HCT116 (cell line): ENCODE data around the gene EEA1. TPM values are rescaled to one million over a fixed set of nuclear protein-coding genes. Genes with fewer than 3 reads are reported as not detected.

Source experiments
- ATAC-seq: fragments of 200-7000 bp; cut with Tn5 transposase; 2 replicates; pipeline ENCODE4 v1.9.1; 2020; ENCODE audit warnings: mild to moderate bottlenecking, moderate library complexity
- BruUV-seq: library from RNA; stranded (reverse); fragments of 400-500 nt; replicated peaks from 2 replicates; lab custom pipeline; 2021; lab: Mats Ljungman, UMichigan
- CTCF ChIA-PET: fragments of 300-600 bp; sonication (Branson Sonifier 250); formaldehyde crosslinking; loops from one replicate; lab custom pipeline; 2021; ENCODE audit warnings: antibody characterized with exemption; lab: Charles Lee
- POLR2A ChIA-PET: fragments of 300-600, 350-600 bp; sonication (Branson Sonifier 250); formaldehyde crosslinking; loops from one replicate; lab custom pipeline; 2021; ENCODE audit warnings: antibody characterized with exemption; lab: Charles Lee
- RAD21 ChIA-PET, 2 experiments: fragments of 300-600 bp; sonication (Branson Sonifier 250); formaldehyde crosslinking; loops; one replicate each; lab custom pipeline; 2023; ENCODE audit warnings: low total read pairs in 2 of 2; ENCODE audit not compliant: uncharacterized antibody in 2 of 2, unreplicated experiment in 2 of 2, low non-redundant PET in 1 of 2; lab: Charles Lee
- DNase-seq: peaks from one replicate; pipeline ENCODE4 v3.0.0-alpha.2; 2010; ENCODE audit warnings: low read depth, low spot score
- H2AFZ ChIP-seq: fragments of 200-600 bp; shearing (Covaris generic), sonication (generic); 2 replicates; pipeline ENCODE4 v1.6.1; 2017; ENCODE audit warnings: low read depth, mixed run types, mixed read lengths, antibody characterized with exemption, low read length; ENCODE audit not compliant: poor library complexity, severe bottlenecking
- H3K27ac ChIP-seq: 2 replicates; pipeline ENCODE4 v1.5.1; 2012; ENCODE audit warnings: low read depth, low read length
- H3K27me3 ChIP-seq: fragments of 200-600 bp; sonication (generic); 2 replicates; pipeline ENCODE4 v1.6.1; 2016; ENCODE audit warnings: mixed run types, low read length, mixed read lengths; ENCODE audit not compliant: insufficient read depth
- H3K36me3 ChIP-seq, 2 experiments: fragments of 200-500 bp in 1 of 2; fragments of 200-600 bp in 1 of 2; sonication (Bioruptor generic) in 1 of 2; sonication (generic) in 1 of 2; 2 replicates each; pipeline versions ENCODE4 v1.5.1 to v1.6.1; 2014 to 2016; ENCODE audit warnings: low read length in 2 of 2, inconsistent platforms in 1 of 2, mixed read lengths in 1 of 2, mixed run types in 1 of 2; ENCODE audit not compliant: insufficient read depth in 2 of 2, control insufficient read depth in 1 of 2
- H3K4me1 ChIP-seq, 2 experiments: fragments of 200-600 bp in 1 of 2; sonication (generic) in 1 of 2; 2 replicates each; pipeline versions ENCODE4 v1.5.1 to v1.6.1; 2012 to 2017; ENCODE audit warnings: low read length in 2 of 2, inconsistent platforms in 1 of 2, mild to moderate bottlenecking in 1 of 2, mixed read lengths in 1 of 2, mixed run types in 1 of 2, moderate library complexity in 1 of 2; ENCODE audit not compliant: insufficient read depth in 2 of 2, control insufficient read depth in 1 of 2
- H3K4me2 ChIP-seq: fragments of 200-600 bp; sonication (generic); 2 replicates; pipeline ENCODE4 v1.6.1; 2017; ENCODE audit warnings: mixed run types, low read length, mixed read lengths
- H3K4me3 ChIP-seq, 2 experiments: fragments of 200-600 bp in 1 of 2; sonication (generic) in 1 of 2; replicated peaks in 1 of 2; 2 replicates each; pipeline ENCODE4 v1.5.1; 2011 to 2016; ENCODE audit warnings: low read length in 2 of 2, control low read depth in 1 of 2, low read depth in 1 of 2, mild to moderate bottlenecking in 1 of 2, mixed read lengths in 1 of 2, mixed run types in 1 of 2
- H3K79me2 ChIP-seq: fragments of 200-600 bp; sonication (generic); 2 replicates; pipeline ENCODE4 v1.6.1; 2017; ENCODE audit warnings: mild to moderate bottlenecking, mixed run types, low read length, moderate library complexity, mixed read lengths; ENCODE audit not compliant: insufficient read depth
- H3K9ac ChIP-seq: fragments of 200-600 bp; sonication (generic); 2 replicates; pipeline ENCODE4 v1.6.1; 2016; ENCODE audit warnings: low read length, mixed read lengths
- H3K9me2 ChIP-seq: fragments of 200-600 bp; sonication (generic), shearing (Covaris generic); 2 replicates; pipeline ENCODE4 v1.6.1; 2017; ENCODE audit warnings: mixed run types, mild to moderate bottlenecking, moderate library complexity; ENCODE audit not compliant: insufficient read depth
- H3K9me3 ChIP-seq, 2 experiments: fragments of 200-500 bp in 1 of 2; fragments of 200-600 bp in 1 of 2; sonication (Bioruptor generic) in 1 of 2; sonication (generic) in 1 of 2; 2 replicates each; pipeline ENCODE4 v1.6.1; 2014 to 2017; ENCODE audit warnings: low read length in 2 of 2, mixed read lengths in 2 of 2, inconsistent platforms in 1 of 2, low read depth in 1 of 2, mild to moderate bottlenecking in 1 of 2, mixed run types in 1 of 2, moderate library complexity in 1 of 2; ENCODE audit not compliant: control insufficient read depth in 1 of 2, insufficient read depth in 1 of 2
- H4K20me1 ChIP-seq: fragments of 200-600 bp; sonication (generic), shearing (Covaris generic); 2 replicates; pipeline ENCODE4 v1.6.1; 2017; ENCODE audit warnings: mixed run types, mild to moderate bottlenecking, moderate library complexity; ENCODE audit not compliant: insufficient read depth
- RAD21 ChIP-seq: IDR thresholded peaks from 2 replicates; pipeline ENCODE4 v1.6.1; 2012; ENCODE audit warnings: low read depth, mild to moderate bottlenecking
- YY1 ChIP-seq: IDR thresholded peaks from 2 replicates; pipeline ENCODE4 v1.6.1; 2011; ENCODE audit warnings: low read length, low read depth, moderate library complexity, mild to moderate bottlenecking; ENCODE audit not compliant: insufficient replicate concordance; ENCODE audit errors: extremely low read depth
- intact Hi-C: fragments of 100-400 bp; cut with micrococcal nuclease; formaldehyde crosslinking; loops from 2 replicates; pipeline ENCODE4 v1.10.0; 2022
- total RNA-seq: library from RNA; stranded (reverse); gene quantifications from one replicate; pipeline ENCODE4 v1.2.1, GENCODE V29; 2021; ENCODE audit not compliant: unreplicated experiment
- TF ChIP-seq, protein P1 (sequence below): IDR thresholded peaks from 2 replicates; pipeline ENCODE4 v1.6.1; 2012; ENCODE audit warnings: low read depth
- TF ChIP-seq, protein P2 (sequence below), 3 experiments: fragments of 200-600 bp in 1 of 3; sonication (generic) in 1 of 3; IDR thresholded peaks in 2 of 3; conservative IDR thresholded peaks in 1 of 3; 2 replicates each; pipeline ENCODE4 v1.5.1; 2012 to 2017; ENCODE audit warnings: low read depth in 2 of 3, low read length in 2 of 3, antibody characterized with exemption in 1 of 3, borderline replicate concordance in 1 of 3, control low read depth in 1 of 3, mild to moderate bottlenecking in 1 of 3, mixed read lengths in 1 of 3, mixed run types in 1 of 3, moderate library complexity in 1 of 3; ENCODE audit not compliant: insufficient read depth in 1 of 3

Gene EEA1
- total RNA-seq, 1 experiment from 2014 or later = 13.8 TPM

DNA sequence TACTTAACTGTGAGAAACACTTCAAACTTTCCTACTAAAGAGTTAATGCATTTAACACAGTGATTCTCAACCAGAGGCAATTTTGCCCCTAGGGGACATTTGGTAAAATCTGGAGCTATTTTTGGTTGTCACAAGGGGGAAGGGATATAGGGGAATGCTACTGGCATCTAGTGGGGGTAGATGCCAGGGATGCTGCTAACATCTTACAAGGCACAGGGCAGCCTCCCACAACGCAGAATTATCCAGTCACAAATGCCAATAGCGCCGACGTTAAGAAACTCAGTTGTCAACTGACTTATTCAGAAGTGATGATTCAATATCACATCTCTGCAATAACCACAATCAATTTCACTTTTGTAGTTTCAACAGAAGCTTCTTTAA is 2.0 kb downstream of the EEA1 start:
- H3K9me2 ChIP-seq = no peaks in the 10 kb centered on the region
- no peaks in the 10 kb centered on the region for H3K36me3 ChIP-seq
- H3K9me3 ChIP-seq = no peaks in the 10 kb centered on the region
- peak overlapping the region; percentile 94 for H3K4me2 ChIP-seq
- no peak overlapping the region for H2AFZ ChIP-seq
- peaks cover 24% of the 10 kb centered on the region; the same call in 1 of the 2 replicates for H3K79me2 ChIP-seq
- H3K4me3 ChIP-seq = no peak overlapping the region; a peak in 1 of 4 replicates
- peaks cover 20 to 26% of the 10 kb centered on the region in 2 experiments for H3K4me1 ChIP-seq
- no peak overlapping the region for H3K27ac ChIP-seq
- no peak for DNase-seq
- H4K20me1 ChIP-seq = no peaks in the 10 kb centered on the region
- BruUV-seq = no TSS peak
- TF ChIP-seq, protein P1, sequence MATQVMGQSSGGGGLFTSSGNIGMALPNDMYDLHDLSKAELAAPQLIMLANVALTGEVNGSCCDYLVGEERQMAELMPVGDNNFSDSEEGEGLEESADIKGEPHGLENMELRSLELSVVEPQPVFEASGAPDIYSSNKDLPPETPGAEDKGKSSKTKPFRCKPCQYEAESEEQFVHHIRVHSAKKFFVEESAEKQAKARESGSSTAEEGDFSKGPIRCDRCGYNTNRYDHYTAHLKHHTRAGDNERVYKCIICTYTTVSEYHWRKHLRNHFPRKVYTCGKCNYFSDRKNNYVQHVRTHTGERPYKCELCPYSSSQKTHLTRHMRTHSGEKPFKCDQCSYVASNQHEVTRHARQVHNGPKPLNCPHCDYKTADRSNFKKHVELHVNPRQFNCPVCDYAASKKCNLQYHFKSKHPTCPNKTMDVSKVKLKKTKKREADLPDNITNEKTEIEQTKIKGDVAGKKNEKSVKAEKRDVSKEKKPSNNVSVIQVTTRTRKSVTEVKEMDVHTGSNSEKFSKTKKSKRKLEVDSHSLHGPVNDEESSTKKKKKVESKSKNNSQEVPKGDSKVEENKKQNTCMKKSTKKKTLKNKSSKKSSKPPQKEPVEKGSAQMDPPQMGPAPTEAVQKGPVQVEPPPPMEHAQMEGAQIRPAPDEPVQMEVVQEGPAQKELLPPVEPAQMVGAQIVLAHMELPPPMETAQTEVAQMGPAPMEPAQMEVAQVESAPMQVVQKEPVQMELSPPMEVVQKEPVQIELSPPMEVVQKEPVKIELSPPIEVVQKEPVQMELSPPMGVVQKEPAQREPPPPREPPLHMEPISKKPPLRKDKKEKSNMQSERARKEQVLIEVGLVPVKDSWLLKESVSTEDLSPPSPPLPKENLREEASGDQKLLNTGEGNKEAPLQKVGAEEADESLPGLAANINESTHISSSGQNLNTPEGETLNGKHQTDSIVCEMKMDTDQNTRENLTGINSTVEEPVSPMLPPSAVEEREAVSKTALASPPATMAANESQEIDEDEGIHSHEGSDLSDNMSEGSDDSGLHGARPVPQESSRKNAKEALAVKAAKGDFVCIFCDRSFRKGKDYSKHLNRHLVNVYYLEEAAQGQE = no peak
- TF ChIP-seq YY1 (no peak), RAD21 (peak; percentile 36)
- TF ChIP-seq, protein P2, sequence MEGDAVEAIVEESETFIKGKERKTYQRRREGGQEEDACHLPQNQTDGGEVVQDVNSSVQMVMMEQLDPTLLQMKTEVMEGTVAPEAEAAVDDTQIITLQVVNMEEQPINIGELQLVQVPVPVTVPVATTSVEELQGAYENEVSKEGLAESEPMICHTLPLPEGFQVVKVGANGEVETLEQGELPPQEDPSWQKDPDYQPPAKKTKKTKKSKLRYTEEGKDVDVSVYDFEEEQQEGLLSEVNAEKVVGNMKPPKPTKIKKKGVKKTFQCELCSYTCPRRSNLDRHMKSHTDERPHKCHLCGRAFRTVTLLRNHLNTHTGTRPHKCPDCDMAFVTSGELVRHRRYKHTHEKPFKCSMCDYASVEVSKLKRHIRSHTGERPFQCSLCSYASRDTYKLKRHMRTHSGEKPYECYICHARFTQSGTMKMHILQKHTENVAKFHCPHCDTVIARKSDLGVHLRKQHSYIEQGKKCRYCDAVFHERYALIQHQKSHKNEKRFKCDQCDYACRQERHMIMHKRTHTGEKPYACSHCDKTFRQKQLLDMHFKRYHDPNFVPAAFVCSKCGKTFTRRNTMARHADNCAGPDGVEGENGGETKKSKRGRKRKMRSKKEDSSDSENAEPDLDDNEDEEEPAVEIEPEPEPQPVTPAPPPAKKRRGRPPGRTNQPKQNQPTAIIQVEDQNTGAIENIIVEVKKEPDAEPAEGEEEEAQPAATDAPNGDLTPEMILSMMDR (IDR thresholded peaks at IDR 0.05 in 2 of 3, conservative IDR thresholded peaks at IDR 0.05 in 1 of 3; ENCODE audit: borderline replicate concordance in 1 of 3, insufficient read depth in 1 of 3, low read depth in 2 of 3, low read length in 2 of 3) = peak in 2 of 3 experiments; percentile 22 to 33; a peak in 2 of 6 replicates
- intact Hi-C loops = no loop called here
- ChIA-PET CTCF (interaction anchor here (1.8 to 2.1 kb wide), 2 partner anchors 27 to 142 kb away, joined by 6 to 7 read pairs; no protein-coding TSS in a partner anchor), POLR2A (no interaction called here), RAD21 (no interaction called here)
- no peak overlapping the region for H3K9ac ChIP-seq
- ATAC-seq = no peak
- H3K27me3 ChIP-seq = no peaks in the 10 kb centered on the region
